ENCODE data around the gene CCNI2.
A peak's percentile ranks its signal among the peaks of the same experiment; 100 is the strongest.
"Not testable (repeated sequence)": the region's sequence is repeated elsewhere in the genome, so short reads cannot be mapped to it uniquely, and the experiment has no call there.

CCNI2 gene

GRCh38 chr5:132782101-132782500 is 34.9 kb downstream of the CCNI2 start:
- DNase-seq, result peak; percentile 67 to 81 (median 75)

DNA sequence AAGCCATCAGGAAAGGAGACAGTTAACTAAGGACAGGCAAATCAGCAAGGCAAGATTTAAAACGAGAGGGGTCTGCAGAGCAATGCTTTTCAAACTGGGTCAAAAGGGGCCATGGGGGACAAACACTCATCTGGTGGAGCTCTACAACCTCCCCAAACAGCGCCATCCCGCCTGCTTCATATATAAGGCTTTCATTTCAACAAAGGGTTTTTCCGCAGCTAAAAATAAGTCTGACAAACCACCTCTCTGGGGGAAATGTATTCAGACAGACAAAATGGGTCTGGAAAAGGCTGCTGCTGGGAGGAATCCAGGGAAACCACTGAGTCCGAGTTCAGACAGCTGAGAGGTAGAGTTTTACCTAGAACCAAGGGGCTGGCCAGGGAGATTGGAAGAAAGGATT is 38.1 kb downstream of the CCNI2 start:
- DNase-seq, result no peak

- DNase-seq, result no peak
Measured at GRCh38 chr5:132785864-132786263, 38.6 kb downstream of the CCNI2 start.

DNA sequence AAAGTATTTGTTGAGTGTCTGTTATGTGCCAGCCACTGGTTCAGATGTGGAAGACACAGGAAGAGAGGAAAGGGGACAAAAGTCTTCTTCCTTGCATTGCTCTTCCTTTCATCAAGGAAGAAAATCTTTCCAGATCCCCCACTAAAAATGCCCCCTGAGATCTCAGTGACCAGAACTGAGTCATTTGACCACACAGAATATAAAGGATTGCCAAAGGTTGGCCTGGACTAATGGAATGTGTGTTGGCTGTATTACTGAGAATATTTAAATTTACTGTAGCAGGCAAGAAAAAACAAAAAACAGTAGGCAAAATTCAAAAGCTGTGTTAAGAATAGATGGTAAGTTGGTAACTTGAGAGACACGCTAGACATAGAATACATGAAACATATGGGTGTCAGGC is 39.9 kb downstream of the CCNI2 start:
- no peak for DNase-seq

DNA sequence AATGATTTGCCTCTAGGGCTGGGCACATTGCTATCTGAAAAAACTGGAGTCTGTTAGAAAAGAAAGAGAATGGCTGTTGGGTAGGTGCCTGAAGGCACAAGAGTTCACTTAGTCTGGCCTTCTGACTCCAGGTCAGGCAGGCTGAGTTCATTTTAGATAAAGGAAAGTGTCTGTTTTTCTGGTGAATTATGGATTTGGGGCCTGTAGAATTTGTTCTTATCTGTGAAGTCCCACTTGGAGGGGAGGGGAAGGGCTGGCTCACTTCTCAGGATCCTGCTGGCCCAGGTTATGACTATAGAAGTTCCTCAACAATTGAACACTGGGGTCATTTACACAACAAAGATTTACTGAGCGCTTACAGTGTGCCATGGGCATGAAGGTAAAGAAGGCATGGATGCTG is 41.3 kb downstream of the CCNI2 start:
- no peak for DNase-seq

GRCh38 chr5:132788990-132789886 is 42.0 kb downstream of the CCNI2 start:
- no peak for DNase-seq

- no peak for DNase-seq
Measured at GRCh38 chr5:132790201-132790865, 43.1 kb downstream of the CCNI2 start.

DNA sequence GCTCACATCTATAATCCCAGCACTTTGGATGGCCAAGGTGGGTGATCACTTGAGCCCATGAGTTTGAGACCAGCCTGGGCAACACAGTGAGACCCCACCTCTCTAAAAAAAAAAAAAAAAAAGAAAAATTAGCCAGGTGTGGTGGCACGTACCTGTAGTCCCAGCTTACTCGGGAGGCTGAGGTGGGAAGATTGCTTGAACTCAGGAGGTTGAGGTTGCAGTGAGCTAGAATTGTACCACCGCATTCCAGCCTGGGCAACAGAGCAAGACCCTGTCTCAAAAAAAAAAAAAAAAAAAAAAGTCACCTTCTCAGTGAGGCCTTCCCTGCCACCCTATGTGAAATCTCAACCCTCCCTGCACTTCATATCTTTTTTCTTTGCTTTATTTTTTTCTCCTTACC is 43.8 kb downstream of the CCNI2 start:
- no peak for DNase-seq

DNA sequence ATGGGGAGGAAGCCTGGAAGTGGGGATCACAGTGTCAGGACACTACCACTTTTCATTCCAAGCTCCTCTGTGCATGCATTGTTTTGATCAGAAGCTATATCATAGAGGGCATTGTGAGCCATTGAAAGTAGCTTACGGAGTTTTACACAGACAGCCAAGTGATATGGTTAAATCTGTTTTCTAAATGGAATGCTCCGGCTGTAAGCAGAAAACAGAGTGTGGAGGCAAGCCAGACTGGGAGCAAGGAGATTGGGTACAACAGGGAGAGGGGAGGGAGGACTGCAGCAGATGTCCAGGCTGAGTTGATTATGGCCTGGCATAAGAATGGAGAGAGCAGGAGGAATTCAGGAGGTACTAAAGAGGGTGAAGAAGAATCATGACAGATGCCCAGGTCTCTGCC is 50.4 kb downstream of the CCNI2 start:
- no peak for DNase-seq

DNA sequence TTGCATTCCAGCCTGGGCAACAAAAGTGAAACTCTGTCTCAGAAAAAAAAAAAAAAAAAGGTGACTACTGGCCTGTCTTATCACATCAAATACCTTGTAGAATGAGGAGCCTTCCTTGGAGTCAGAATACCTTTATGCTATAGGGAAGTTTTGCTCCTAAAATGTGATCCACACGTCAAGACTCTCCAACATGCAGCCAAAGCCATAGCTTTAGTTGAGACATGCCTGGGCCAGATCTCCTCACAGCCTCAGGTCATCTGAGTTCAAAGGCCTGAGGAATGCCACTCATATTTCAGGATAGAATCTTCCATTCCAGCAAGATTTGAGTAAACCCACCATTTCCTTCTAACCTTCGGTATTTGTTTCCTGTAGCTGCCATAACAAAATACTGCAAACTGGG is 52.2 kb downstream of the CCNI2 start:
- no peak for DNase-seq

- DNase-seq, result no peak
Measured at GRCh38 chr5:132800545-132800944, 53.3 kb downstream of the CCNI2 start.

GRCh38 chr5:132802044-132802684 is 54.9 kb downstream of the CCNI2 start:
- DNase-seq, result no peak

DNA sequence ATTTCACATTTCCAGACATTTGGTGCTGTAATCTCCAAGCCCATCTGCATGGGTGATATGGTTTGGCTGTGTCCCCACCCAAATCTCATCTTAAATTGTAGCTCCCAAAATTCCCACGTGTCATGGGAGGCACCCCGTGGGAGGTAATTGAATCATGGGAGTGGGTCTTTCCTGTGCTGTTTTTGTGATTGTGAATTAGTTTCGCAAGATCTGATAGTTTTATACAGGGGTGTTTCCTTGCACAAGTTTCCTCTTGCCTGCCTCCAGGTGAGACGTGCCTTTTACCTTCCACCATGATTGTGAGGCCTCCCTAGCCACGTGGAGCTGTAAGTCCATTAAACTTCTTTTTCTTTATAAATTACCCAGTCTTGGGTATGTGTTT is 55.5 kb downstream of the CCNI2 start:
- not testable (repeated sequence) for DNase-seq
